Activated gamma-delta T cell treated with Interleukin-2 at 50 U/mL for 16 hours (primary cell): ENCODE data around the gene CD3D.
A peak's percentile ranks its signal among the peaks of the same experiment; 100 is the strongest.

ENCODE experiments used
- DNase-seq: peaks from one replicate; pipeline ENCODE4 v3.0.0-alpha.2; 2020

The CD3D gene

GRCh38 chr11:118342503-118343161 lies at the start of gene CD3D:
CD3D (minus strand) TSS chr11:118342705; CDS start chr11:118342607, 98 bp downstream.
- DNase-seq, result peak; percentile 68

GRCh38 chr11:118383657-118384056 lies 41.2 kb upstream of the CD3D start:
- DNase-seq, result no peak

GRCh38 chr11:118382954-118383353 lies 40.4 kb upstream of the CD3D start:
- DNase-seq, result no peak

DNA sequence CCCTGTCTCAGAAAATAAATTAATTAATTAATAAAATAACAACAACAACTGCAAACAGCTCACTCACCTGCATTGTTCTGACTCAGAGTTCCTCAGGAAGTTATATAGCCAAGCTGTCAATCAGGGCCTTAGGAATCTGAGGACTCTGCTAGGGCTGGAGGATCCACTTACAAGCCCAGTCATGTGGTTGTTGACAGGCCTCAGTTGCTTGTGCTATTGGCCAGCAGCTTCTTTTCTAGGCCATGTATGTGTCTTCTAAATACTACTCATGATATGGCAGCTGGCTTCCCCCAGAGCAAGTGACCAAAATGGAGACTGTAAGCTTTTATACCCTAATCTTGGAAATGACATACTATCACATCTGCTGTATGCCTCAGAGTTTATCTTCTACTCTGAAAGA lies 38.1 kb upstream of the CD3D start:
- no peak for DNase-seq

DNA sequence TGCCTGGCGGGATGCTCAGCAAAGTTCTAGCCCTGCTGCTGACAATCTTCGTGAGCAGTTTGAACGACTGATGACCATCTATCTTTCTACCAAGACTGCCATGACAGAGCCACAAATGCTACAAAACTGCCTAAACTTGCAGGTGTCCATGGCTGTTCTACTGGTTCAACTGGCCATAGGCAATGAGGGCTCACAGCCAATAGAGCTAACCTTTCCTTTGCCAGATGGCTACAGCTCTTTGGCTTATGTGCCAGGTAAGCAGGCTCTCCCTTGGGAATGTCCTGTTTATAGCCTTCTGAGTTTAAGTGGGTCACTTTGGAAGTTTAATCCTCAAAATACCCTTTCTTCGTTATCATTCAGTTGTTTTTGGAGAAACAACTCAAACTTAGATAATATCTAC lies 37.0 kb upstream of the CD3D start:
- no peak for DNase-seq

GRCh38 chr11:118375978-118376377 lies 33.5 kb upstream of the CD3D start:
- DNase-seq, result no peak

- DNase-seq, result no peak
These were observed 32.2 kb upstream of the CD3D start for GRCh38 chr11:118374729-118375128.

- no peak for DNase-seq
These were observed 31.4 kb upstream of the CD3D start for GRCh38 chr11:118373871-118374270.

- no peak for DNase-seq
These were observed 30.8 kb upstream of the CD3D start for GRCh38 chr11:118373263-118373662.

GRCh38 chr11:118370774-118371173 lies 28.3 kb upstream of the CD3D start:
- no peak for DNase-seq

DNA sequence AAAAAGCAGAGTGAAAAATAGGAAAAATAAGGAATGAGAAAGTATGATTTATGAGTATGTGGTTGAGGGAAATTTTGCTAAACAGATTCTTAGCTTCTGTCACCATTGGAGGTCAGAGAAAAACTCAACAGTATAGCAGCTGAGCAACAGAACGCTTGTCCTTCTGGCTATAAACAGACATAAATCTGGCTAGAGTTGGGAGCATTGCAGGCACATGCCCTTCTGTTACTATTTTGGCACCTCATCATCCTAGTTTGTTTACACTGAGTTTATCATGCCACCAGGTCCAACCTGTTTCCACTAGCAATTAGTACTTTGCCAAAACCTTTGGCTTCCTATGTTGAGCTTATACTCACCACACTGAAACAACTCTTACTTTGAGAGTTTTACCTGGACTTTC lies 23.8 kb upstream of the CD3D start:
- DNase-seq, result no peak

DNA sequence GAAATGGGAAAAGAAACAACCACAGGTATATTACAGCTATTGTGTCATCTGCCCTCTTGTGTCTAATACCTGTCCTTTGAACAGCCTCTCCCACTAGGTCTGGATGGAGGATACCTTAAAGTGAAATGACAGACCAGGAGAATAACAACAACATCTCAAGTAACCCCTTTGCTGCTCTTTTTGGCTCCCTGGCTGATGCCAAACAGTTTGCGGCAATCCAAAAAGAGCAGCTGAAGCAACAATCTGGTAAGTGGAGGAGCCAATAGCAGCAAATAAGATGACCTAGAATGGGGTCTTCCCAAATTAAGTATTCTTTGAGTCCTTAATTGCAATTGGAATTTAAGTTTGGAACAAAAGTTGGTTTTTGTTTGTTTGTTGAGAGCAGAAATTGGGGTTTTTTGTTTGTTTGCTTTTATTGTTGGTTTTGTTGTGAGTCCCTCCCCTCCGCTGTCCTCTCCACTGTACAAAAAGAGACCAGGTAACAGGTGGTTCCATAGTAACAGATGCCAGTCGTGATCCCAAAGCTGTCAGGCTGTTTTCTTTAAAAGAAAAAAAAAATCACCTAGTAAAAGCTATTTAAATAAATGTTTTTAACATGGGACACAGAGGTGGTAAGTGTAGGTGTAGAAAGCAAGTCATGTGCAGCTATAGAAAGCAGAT lies 22.6 kb upstream of the CD3D start:
- DNase-seq, result no peak

DNA sequence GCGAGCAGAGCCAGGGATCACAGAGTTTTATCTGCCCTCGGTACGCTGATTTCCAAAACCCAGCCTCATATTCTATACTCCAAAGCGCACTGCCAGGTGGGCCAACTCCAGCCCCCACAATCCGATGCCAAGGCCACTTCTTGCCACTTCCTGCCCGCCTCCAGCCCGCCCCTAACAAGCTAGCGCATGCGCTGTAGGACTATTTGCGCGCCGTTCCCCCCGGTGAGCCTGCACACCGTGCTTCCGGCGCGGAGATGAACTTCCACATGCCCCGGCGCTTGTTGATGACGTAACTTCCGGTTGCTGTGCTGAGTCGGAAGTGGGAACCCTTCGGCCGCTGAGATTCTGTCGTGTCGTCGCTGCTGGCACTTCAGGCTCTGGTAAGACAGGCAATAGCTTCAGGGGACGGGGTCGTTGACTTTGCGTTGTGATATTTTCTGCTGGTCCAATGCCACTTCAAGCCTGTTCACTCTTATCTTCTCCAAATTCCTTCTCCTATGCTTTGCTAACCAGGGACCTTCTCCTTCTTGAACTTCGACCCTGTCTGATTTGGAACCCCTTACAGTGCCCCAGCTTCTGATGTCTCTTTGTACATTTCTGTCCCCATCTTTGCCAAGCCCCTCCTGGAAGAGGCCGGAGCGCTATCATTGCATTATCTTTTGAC lies 16.9 kb upstream of the CD3D start, which contains the start of gene UBE4A:
Gene UBE4A (plus strand): TSS at position 306 of the 664 bp plus-strand sequence. CDS start 5,481 bp downstream, outside the sequence.
- DNase-seq, result peak; percentile 97

DNA sequence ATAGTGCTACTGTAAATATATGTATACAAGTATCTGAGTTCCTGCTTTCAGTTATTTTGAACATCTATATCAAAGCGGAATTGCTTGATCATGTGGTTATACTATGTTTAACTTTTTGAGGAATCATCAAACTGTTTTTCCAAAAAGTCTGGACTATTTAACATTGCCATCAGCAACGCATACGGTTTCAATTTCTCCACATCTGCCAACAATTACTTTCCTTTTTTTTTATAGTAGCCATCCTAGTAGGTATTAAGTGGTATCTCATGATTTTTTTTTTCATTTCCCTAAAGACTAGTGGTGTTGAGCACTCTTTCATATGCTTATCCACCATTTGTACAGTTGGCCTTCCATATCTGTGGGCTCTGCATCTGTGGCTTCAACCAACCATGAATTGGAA lies 15.6 kb upstream of the CD3D start:
- DNase-seq, result no peak

DNA sequence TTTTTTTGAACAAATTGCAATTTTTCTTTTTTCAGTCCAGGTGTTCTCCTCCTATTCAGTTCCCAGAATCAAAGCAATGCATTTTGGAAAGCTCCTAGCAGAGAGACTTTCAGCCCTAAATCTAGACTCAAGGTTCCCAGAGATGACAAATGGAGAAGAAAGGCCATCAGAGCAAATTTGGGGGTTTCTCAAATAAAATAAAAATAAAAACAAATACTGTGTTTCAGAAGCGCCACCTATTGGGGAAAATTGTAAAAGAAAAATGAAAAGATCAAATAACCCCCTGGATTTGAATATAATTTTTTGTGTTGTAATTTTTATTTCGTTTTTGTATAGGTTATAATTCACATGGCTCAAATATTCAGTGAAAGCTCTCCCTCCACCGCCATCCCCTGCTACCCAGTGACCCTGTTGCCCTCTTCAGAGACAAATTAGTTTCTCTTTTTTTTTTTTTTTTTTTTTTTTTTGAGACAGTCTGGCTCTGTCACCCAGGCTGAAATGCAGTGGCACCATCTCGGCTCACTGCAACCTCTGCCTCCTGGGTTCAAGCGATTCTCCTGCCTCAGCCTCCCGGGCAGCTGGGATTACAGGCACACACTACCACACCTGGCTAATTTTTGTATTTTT lies 10.7 kb upstream of the CD3D start:
- DNase-seq, result no peak

DNA sequence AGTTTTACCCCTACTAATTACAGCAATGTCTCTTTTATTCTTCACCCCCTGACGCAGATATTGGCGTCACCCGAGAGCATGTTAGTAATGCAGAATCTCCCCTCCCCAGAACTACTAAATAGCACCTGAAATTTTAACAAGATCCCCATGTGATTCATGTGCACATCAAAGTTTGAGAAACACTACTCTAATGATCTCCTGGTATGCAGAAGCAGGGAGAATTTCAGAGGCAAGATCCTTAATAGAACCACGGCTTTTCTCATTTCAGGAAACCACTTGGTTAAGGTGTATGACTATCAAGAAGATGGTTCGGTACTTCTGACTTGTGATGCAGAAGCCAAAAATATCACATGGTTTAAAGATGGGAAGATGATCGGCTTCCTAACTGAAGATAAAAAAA lies 7.0 kb upstream of the CD3D start:
- no peak for DNase-seq

GRCh38 chr11:118343981-118344515 lies 1.5 kb upstream of the CD3D start, which contains the start of gene CD3G:
CD3G (plus strand) TSS chr11:118344344; CDS start chr11:118344424, 80 bp downstream.
- peak; percentile 77 for DNase-seq

DNA sequence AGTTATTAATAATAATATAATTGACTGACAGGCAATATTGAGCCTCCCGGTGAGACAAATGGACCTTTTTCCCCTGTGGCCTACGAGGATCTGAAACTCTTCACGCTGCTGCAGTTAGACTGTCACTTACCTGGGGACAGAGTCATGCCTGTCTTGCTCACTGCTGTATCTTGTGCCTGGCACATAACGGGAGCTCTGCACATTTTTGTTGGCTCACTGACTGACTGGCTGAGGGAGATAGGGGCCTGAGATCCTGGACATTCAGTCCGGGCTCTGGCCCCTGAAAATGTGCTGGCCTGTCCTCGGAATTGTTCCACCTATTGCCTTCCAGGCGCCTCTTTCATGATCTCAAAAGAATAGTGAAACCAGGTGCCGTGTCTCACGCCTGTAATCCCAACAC lies 743 bp upstream of the CD3D start:
- no peak for DNase-seq

DNA sequence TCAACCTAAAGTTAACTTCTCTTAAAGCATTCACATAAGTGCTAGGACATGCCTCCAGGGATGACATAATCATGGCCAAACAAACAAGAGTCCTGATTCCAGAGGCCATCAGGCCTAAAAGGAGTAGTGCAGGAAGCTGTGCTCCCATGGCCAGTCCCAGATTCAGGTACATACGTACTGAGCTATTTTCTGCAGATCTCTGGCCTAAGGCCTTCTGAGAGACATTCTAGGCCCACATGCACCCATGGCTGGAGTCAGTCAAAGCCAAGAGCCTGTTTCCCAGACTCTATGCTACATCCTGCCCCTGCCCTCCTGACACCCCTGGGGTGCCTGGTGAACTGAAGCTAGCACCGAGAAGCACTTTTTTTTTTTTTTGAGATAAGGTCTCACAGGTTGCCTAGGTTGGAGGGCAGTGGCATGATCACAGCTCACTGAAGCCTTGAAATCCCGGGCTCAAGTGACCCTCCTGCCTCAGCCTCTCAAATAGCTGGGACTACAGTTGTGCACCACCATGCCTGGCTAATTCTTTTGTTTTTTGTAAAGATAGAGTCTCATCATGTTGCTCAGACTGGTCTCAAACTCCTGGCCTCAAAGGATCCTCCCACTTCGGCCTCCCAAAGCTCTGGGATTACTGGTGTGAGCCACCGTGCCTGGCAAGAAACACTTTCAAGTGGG lies 553 bp downstream of the CD3D start:
- no peak for DNase-seq

DNA sequence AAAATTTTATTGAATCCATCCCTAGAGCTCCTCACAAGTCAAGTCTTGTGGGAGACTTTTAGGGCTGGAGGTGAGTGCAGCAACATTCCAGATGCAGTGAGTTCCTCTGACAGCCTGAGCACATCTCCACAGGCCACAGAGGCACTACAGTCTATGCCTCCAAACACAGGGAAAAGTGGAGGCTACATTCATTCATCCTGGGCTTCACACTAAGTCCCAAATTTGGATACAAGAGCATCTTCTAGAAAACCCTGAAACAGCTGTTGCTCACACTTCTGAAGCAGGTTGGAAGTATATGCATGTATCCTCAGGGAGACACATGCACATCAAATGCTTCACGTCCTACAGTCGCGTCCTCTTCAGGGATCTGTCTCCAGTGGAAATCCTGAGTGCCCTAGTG lies 1.2 kb downstream of the CD3D start:
- no peak for DNase-seq

DNA sequence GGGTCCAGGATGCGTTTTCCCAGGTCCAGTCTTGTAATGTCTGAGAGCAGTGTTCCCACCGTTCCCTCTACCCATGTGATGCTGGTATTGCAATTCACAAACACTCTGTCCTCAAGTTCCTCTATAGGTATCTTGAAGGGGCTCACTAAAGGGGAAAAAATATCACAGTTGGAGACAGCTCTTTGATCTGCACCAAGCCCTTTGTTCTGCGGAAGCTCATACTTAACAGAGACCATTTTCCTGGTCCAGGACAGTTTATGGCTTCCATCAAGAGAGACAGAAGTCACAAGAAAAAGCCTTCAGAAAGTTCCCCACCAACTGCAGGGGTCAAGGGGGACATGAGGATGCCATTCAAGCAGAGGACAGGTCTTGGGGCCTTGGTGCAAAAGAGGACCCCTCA lies 2.1 kb downstream of the CD3D start:
- no peak for DNase-seq

DNA sequence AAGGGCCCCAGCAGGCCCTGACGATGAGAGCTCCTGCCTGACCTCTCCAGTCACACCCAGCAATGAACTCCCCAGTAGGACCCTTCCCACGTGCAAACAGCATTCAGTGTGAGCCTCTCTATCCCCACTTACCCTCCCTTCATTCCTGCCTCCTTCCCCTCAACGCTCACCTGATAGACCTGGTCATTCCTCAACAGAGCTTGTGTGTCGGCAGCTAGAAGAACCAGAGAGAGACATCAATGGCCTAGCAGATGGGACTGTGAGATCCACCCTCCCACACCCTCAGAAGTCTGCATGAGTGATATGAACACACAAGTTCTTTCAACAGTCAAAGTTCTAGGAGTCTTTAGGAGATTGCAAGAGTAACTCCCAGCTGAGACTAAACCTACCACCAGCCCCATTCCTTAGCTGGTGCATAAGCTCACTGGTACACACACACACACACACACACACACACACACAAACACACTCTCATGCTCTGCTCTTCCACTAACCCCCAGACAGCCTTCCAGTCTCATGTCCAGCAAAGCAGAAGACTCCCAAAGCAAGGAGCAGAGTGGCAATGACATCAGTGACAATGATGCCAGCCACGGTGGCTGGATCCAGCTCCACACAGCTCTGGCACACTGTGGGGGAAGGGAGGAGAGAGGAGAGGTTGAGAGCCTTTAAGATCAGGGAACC lies 3.1 kb downstream of the CD3D start:
- no peak for DNase-seq
